ENCODE results near the gene SLK. TPM values are rescaled to one million over a fixed set of nuclear protein-coding genes. Genes with fewer than 3 reads are reported as not detected.

Gene SLK
- total and polyA plus RNA-seq, 10 of the 15 experiments (the other 5 are each of a cell fraction or from before 2014, with no cell fraction given), result 2.5 to 24.2 (median 11.1) TPM

DNA sequence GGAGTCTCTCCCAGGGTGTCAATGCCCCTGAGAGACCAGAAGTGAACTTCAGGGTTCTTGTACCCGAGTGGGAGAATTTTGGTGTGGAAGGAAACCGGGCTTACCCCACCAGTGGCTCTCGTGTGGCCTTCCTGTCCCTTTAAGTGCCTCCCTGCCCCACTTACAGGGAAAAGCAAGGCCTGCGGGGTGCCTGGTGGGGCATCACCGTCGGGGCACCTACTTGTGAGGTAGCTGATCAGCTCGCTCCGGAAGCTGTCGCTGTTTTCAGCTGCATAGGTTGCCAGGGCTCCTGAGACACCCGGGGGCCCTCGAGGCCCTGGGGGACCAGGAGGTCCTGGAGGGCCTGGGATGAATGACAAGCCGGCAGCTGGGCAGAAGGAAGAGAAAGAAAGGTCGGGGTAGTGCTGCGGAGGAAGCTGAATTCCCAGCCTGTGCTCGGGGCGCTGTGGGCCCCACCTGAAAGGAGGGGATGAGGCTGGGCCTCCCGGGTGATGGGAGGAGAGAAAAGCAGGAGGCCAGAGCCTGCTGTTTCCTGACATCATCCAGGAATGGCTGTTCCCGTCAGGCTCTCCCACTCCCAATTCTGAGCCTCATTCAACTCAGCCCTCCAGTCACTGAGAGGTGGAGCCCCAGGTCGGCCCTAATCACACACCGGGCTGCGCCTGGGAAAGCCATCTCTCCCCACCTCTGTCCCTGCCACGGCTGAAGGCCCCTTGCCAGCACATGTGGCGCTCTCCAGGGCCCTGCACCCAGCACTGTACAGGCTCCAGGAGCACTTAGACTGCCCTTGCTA is 67.7 kb downstream of the SLK start (continued):
- TF ChIP-seq ZNF622 (IDR thresholded peaks at IDR 0.05), result no peak
- no peak for TF ChIP-seq IRF5 (IDR thresholded peaks at IDR 0.05; ENCODE audit: borderline replicate concordance)
- TF ChIP-seq CBX5 (IDR thresholded peaks at IDR 0.05; ENCODE audit: low read depth), result no peak
- TF ChIP-seq PAX8 (IDR thresholded peaks at IDR 0.05), result no peak
- TF ChIP-seq MLLT1 (IDR thresholded peaks at IDR 0.05), result no peak
- no peak for TF ChIP-seq TARDBP (IDR thresholded peaks at IDR 0.05; ENCODE audit: borderline replicate concordance)

GRCh38 chr10:104035194-104036068 is 68.5 kb downstream of the SLK start:
- FAIRE-seq, result peak; percentile 54
- ChIA-PET CTCF (no interaction called here), RAD21 (ENCODE audit: unreplicated experiment) (no interaction called here), SMC1A (ENCODE audit: uncharacterized antibody, unreplicated experiment) (no interaction called here), POLR2A (no interaction called here)
- H3K4me1 ChIP-seq (ENCODE audit: control insufficient read depth, insufficient read depth, low read length), result no peaks in the 10 kb centered on the region
- 75% methylated on average over 16 of the region's 18 CpGs for WGBS (ENCODE audit: insufficient coverage, insufficient replicate concordance, low lambda C conversion rate, missing lambda C conversion rate)
- H3K9me3 ChIP-seq (replicated peaks; ENCODE audit: control insufficient read depth, insufficient read depth, low read length), result no peaks in the 10 kb centered on the region
- H3K36me3 ChIP-seq (ENCODE audit: control insufficient read depth in 2 of 2, insufficient read depth in 2 of 2, low read length in 1 of 2), result no peaks in the 10 kb centered on the region
- in situ Hi-C loops (cut with MboI), result no loop called here
- no peak for DNase-seq (ENCODE audit: low read depth, low spot score)
- H3K27me3 ChIP-seq (replicated peaks in 1 of 2; ENCODE audit: control insufficient read depth in 2 of 2, insufficient read depth in 2 of 2, low read length in 1 of 2), result no peaks in the 10 kb centered on the region
- H2AFZ ChIP-seq (ENCODE audit: control insufficient read depth, low read depth, low read length), result no peak overlapping the region
- no TSS peak for BruUV-seq (replicated peaks)
- intact Hi-C loops (cut with micrococcal nuclease; ENCODE audit: unreplicated experiment), result no loop called here
- H4K20me1 ChIP-seq (ENCODE audit: control insufficient read depth, insufficient read depth), result no peaks in the 10 kb centered on the region
- H3K27ac ChIP-seq (ENCODE audit: control insufficient read depth, insufficient read depth), result no peak overlapping the region
- H3K79me2 ChIP-seq (ENCODE audit: control insufficient read depth, insufficient read depth, low read length), result no peaks in the 10 kb centered on the region
- H3K4me3 ChIP-seq, result no peak overlapping the region
- no peak overlapping the region for H3K4me2 ChIP-seq (ENCODE audit: control insufficient read depth, insufficient read depth)
- H3K9ac ChIP-seq (ENCODE audit: control insufficient read depth, insufficient read depth, low read length), result no peak overlapping the region
- no peak for ATAC-seq
- TF ChIP-seq, protein P1, sequence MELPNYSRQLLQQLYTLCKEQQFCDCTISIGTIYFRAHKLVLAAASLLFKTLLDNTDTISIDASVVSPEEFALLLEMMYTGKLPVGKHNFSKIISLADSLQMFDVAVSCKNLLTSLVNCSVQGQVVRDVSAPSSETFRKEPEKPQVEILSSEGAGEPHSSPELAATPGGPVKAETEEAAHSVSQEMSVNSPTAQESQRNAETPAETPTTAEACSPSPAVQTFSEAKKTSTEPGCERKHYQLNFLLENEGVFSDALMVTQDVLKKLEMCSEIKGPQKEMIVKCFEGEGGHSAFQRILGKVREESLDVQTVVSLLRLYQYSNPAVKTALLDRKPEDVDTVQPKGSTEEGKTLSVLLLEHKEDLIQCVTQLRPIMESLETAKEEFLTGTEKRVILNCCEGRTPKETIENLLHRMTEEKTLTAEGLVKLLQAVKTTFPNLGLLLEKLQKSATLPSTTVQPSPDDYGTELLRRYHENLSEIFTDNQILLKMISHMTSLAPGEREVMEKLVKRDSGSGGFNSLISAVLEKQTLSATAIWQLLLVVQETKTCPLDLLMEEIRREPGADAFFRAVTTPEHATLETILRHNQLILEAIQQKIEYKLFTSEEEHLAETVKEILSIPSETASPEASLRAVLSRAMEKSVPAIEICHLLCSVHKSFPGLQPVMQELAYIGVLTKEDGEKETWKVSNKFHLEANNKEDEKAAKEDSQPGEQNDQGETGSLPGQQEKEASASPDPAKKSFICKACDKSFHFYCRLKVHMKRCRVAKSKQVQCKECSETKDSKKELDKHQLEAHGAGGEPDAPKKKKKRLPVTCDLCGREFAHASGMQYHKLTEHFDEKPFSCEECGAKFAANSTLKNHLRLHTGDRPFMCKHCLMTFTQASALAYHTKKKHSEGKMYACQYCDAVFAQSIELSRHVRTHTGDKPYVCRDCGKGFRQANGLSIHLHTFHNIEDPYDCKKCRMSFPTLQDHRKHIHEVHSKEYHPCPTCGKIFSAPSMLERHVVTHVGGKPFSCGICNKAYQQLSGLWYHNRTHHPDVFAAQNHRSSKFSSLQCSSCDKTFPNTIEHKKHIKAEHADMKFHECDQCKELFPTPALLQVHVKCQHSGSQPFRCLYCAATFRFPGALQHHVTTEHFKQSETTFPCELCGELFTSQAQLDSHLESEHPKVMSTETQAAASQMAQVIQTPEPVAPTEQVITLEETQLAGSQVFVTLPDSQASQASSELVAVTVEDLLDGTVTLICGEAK (IDR thresholded peaks at IDR 0.05; ENCODE audit: borderline replicate concordance), result no peak
- TF ChIP-seq ZNF217 (IDR thresholded peaks at IDR 0.05), result no peak
- TF ChIP-seq, protein P2, sequence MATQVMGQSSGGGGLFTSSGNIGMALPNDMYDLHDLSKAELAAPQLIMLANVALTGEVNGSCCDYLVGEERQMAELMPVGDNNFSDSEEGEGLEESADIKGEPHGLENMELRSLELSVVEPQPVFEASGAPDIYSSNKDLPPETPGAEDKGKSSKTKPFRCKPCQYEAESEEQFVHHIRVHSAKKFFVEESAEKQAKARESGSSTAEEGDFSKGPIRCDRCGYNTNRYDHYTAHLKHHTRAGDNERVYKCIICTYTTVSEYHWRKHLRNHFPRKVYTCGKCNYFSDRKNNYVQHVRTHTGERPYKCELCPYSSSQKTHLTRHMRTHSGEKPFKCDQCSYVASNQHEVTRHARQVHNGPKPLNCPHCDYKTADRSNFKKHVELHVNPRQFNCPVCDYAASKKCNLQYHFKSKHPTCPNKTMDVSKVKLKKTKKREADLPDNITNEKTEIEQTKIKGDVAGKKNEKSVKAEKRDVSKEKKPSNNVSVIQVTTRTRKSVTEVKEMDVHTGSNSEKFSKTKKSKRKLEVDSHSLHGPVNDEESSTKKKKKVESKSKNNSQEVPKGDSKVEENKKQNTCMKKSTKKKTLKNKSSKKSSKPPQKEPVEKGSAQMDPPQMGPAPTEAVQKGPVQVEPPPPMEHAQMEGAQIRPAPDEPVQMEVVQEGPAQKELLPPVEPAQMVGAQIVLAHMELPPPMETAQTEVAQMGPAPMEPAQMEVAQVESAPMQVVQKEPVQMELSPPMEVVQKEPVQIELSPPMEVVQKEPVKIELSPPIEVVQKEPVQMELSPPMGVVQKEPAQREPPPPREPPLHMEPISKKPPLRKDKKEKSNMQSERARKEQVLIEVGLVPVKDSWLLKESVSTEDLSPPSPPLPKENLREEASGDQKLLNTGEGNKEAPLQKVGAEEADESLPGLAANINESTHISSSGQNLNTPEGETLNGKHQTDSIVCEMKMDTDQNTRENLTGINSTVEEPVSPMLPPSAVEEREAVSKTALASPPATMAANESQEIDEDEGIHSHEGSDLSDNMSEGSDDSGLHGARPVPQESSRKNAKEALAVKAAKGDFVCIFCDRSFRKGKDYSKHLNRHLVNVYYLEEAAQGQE (IDR thresholded peaks at IDR 0.05; ENCODE audit: low read depth, low read length), result no peak
- TF ChIP-seq NR2C1 (IDR thresholded peaks at IDR 0.05), result no peak

All from GM12878 (cell line).